ENCODE data around the gene FADS1. TPM values are rescaled to one million over a fixed set of nuclear protein-coding genes. Genes with fewer than 3 reads are reported as not detected.

The FADS1 gene
- total RNA-seq, 2 donors from 2014 or later, result 16.1 to 28.9 TPM

DNA sequence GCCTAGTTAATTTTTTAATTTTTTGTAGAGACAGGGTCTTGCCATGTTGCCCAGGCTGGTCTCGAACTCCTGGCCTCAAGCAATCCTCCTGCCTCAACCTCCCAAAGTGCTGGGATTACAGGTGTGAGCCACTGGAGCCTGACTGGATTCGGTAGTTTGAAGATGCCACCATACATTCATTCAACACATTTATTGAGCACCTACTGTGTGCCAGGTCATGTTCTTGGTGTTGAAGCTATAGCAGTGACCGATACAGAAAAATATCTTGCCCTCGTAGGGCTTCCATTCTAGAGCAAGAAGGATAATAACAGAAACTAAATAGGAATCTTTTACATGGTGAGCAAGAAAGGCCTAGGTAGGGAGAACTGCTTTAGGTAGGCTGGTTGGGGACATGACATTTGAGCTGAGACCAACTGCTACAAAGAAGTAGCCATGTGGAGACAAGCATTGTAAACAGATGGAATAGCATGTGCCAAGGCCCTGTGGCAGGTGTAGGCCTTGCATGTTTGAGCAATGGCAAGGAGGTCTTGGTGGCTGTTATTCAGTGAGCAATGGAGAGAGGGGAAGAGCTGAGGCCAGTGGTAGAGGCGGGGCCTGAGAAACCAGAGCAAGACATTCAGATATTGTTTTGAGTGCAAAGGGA, 66.1 kb downstream of the FADS1 start:
- H3K9me3 Mint-ChIP-seq, result no peaks in the 10 kb centered on the region
- no peaks in the 10 kb centered on the region for H3K36me3 Mint-ChIP-seq
- no peak for DNase-seq (ENCODE audit: low spot score in 2 of 2)
- no peak overlapping the region for H3K27ac Mint-ChIP-seq
- ATAC-seq, result no peak

Other genes starting within 250 kb of the FADS1 start
- not detected for gene SYT7, start 235.9 kb downstream of the FADS1 start, total RNA-seq
- gene DAGLA, start 136.6 kb downstream of the FADS1 start, total RNA-seq, result under 1 TPM in 1 of 2 donors, not detected in 1; 0.19 TPM
- 1 to 10 TPM in 1 of 2 donors, under 1 TPM in 1; 0.93 to 1.6 TPM for gene MYRF, start 64.4 kb downstream of the FADS1 start, total RNA-seq
- gene TMEM258, start 24.4 kb downstream of the FADS1 start, total RNA-seq, result 100 to 1,000 TPM; 145 to 153 TPM
- gene FEN1, start 24.1 kb downstream of the FADS1 start, total RNA-seq, result 100 to 1,000 TPM in 1 of 2 donors, 10 to 100 TPM in 1; 80.5 to 104 TPM
- 10 to 100 TPM; 42.6 to 55.1 TPM for gene FADS2, start 11.3 kb upstream of the FADS1 start, total RNA-seq
- gene FADS3, start 74.5 kb upstream of the FADS1 start, total RNA-seq, result 10 to 100 TPM in 1 of 2 donors, 1 to 10 TPM in 1; 8.8 to 11.4 TPM
- under 1 TPM in 1 of 2 donors, not detected in 1; 0.33 TPM for gene RAB3IL1, start 100.6 kb upstream of the FADS1 start, total RNA-seq
- gene BEST1, start 133.3 kb upstream of the FADS1 start, total RNA-seq, result under 1 TPM; 0.18 to 0.58 TPM
- 1,000 to 10,000 TPM; 1,006 to 1,113 TPM for gene FTH1, start 150.6 kb upstream of the FADS1 start, total RNA-seq